DOHH2 (cell line): ENCODE measurements around the gene PSMA7.

Source experiments
- H3F3A ChIP-seq: fragments of 200-600 bp; sonication (generic), shearing (Covaris generic); 2 replicates; pipeline ENCODE4 v1.6.0; 2016; ENCODE audit warnings: antibody characterized with exemption, mild to moderate bottlenecking; ENCODE audit not compliant: control insufficient read depth, insufficient read depth
- H3K27ac ChIP-seq: fragments of 200-600 bp; sonication (generic); 2 replicates; pipeline ENCODE4 v1.5.1; 2014; ENCODE audit warnings: low read depth, mild to moderate bottlenecking, low read length, moderate library complexity
- H3K27me3 ChIP-seq: fragments of 200-600 bp; sonication (generic); 2 replicates; pipeline ENCODE4 v1.6.1; 2014; ENCODE audit warnings: mild to moderate bottlenecking, low read length, mixed read lengths; ENCODE audit not compliant: control insufficient read depth
- H3K36me3 ChIP-seq: fragments of 200-600 bp; sonication (generic); 2 replicates; pipeline ENCODE4 v1.6.1; 2014; ENCODE audit warnings: mild to moderate bottlenecking, low read length, moderate library complexity, mixed read lengths; ENCODE audit not compliant: control insufficient read depth
- H3K4me1 ChIP-seq: fragments of 200-600 bp; sonication (generic); 2 replicates; pipeline ENCODE4 v1.6.1; 2014; ENCODE audit warnings: mild to moderate bottlenecking, low read length, mixed read lengths; ENCODE audit not compliant: control insufficient read depth
- H3K4me2 ChIP-seq: fragments of 200-600 bp; sonication (generic); 2 replicates; pipeline ENCODE4 v1.6.0; 2014; ENCODE audit warnings: mild to moderate bottlenecking, low read length, moderate library complexity
- H3K4me3 ChIP-seq: fragments of 200-600 bp; sonication (generic); 2 replicates; pipeline ENCODE4 v1.5.1; 2014; ENCODE audit warnings: mild to moderate bottlenecking, low read length, mixed read lengths
- H3K79me2 ChIP-seq: fragments of 200-600 bp; sonication (generic); 2 replicates; pipeline ENCODE4 v1.6.1; 2014; ENCODE audit warnings: mild to moderate bottlenecking, low read length, mixed read lengths; ENCODE audit not compliant: control insufficient read depth
- H3K9me2 ChIP-seq: fragments of 200-600 bp; sonication (generic); replicated peaks from 2 replicates; pipeline ENCODE4 v1.6.1; 2014; ENCODE audit warnings: mild to moderate bottlenecking, low read length, mixed read lengths; ENCODE audit not compliant: control insufficient read depth
- H3K9me3 ChIP-seq: fragments of 200-600 bp; sonication (generic); 2 replicates; pipeline ENCODE4 v1.6.1; 2014; ENCODE audit warnings: antibody characterized with exemption, low read length, mixed read lengths; ENCODE audit not compliant: control insufficient read depth, insufficient read depth
- H4K20me1 ChIP-seq: fragments of 200-600 bp; sonication (generic); 2 replicates; pipeline ENCODE4 v1.6.0; 2014; ENCODE audit warnings: low read depth, mild to moderate bottlenecking, antibody characterized with exemption, low read length, moderate library complexity; ENCODE audit not compliant: control insufficient read depth, insufficient read depth
- CTCF ChIP-seq: fragments of 200-600 bp; sonication (generic); IDR thresholded peaks from one replicate; pipeline ENCODE4 v1.5.1; 2014; ENCODE audit warnings: antibody characterized with exemption, mild to moderate bottlenecking, low read depth, low read length; ENCODE audit not compliant: poor library complexity, severe bottlenecking
- EZH2phosphoT487 ChIP-seq: fragments of 200-600 bp; sonication (generic); IDR thresholded peaks from 2 replicates; pipeline ENCODE4 v1.6.1; 2017; ENCODE audit warnings: borderline replicate concordance, mild to moderate bottlenecking, antibody characterized with exemption, low read length, moderate library complexity, mixed read lengths

Gene PSMA7

GRCh38 chr20:62101078-62101477, 42.1 kb downstream of the PSMA7 start:
- Histone ChIP-seq H3K36me3 (no peaks in the 10 kb centered on the region), H3K27ac (no peak overlapping the region), H3K9me2 (no peaks in the 10 kb centered on the region), H3F3A (no peaks in the 10 kb centered on the region), H4K20me1 (no peaks in the 10 kb centered on the region), H3K9me3 (no peaks in the 10 kb centered on the region), H3K27me3 (no peaks in the 10 kb centered on the region), H3K4me2 (no peak overlapping the region), H3K4me3 (no peak overlapping the region), H3K4me1 (no peaks in the 10 kb centered on the region), H3K79me2 (no peaks in the 10 kb centered on the region)
- TF ChIP-seq EZH2phosphoT487 (no peak), CTCF (no peak)

GRCh38 chr20:62097881-62098407, 45.2 kb downstream of the PSMA7 start:
- Histone ChIP-seq H3K79me2 (no peaks in the 10 kb centered on the region), H4K20me1 (no peaks in the 10 kb centered on the region), H3K9me3 (no peaks in the 10 kb centered on the region), H3K27ac (no peak overlapping the region), H3K4me2 (no peak overlapping the region), H3K9me2 (no peaks in the 10 kb centered on the region), H3K4me1 (no peaks in the 10 kb centered on the region), H3F3A (no peaks in the 10 kb centered on the region), H3K4me3 (no peak overlapping the region), H3K36me3 (no peaks in the 10 kb centered on the region), H3K27me3 (no peaks in the 10 kb centered on the region; the same call in 1 of the 2 replicates)
- no peak for TF ChIP-seq EZH2phosphoT487
- TF ChIP-seq CTCF, result no peak

GRCh38 chr20:62096421-62097380, 46.5 kb downstream of the PSMA7 start:
- peaks cover 3% of the 10 kb centered on the region for H3K27me3 ChIP-seq
- no peak overlapping the region for H3K4me2 ChIP-seq

More at GRCh38 chr20:62096421-62097380, 46.5 kb downstream of the PSMA7 start:
- H3K36me3 ChIP-seq, result no peaks in the 10 kb centered on the region
- H3K79me2 ChIP-seq, result no peaks in the 10 kb centered on the region
- no peaks in the 10 kb centered on the region for H3K4me1 ChIP-seq
- H3F3A ChIP-seq, result no peaks in the 10 kb centered on the region
- no peaks in the 10 kb centered on the region for H4K20me1 ChIP-seq
- TF ChIP-seq EZH2phosphoT487 (no peak), CTCF (no peak)
- H3K9me3 ChIP-seq, result no peaks in the 10 kb centered on the region
- no peaks in the 10 kb centered on the region for H3K9me2 ChIP-seq
- no peak overlapping the region for H3K4me3 ChIP-seq
- no peak overlapping the region for H3K27ac ChIP-seq
